SU-DHL-6 (cell line): ENCODE measurements around the gene LELP1.

ENCODE experiments used
- CTCF ChIP-seq: fragments of 200-600 bp; sonication (generic); IDR thresholded peaks from one replicate; pipeline ENCODE4 v1.5.1; 2017; ENCODE audit warnings: antibody characterized with exemption, mild to moderate bottlenecking, low read length, moderate library complexity; ENCODE audit not compliant: insufficient read depth, poor library complexity, severe bottlenecking
- EZH2phosphoT487 ChIP-seq: fragments of 200-600 bp; sonication (generic), shearing (Covaris generic); conservative IDR thresholded peaks from 2 replicates; pipeline ENCODE4 v1.6.1; 2018; ENCODE audit warnings: mild to moderate bottlenecking, antibody characterized with exemption, low read length, moderate library complexity, mixed read lengths

- TF ChIP-seq CTCF (no peak), EZH2phosphoT487 (no peak)
Measured at GRCh38 chr1:153251087-153251486, 47.9 kb downstream of the LELP1 start.
